IPS DF 6.9 (cell line): ENCODE measurements around the gene PDXK.

Experiments used
- DNase-seq: peaks from one replicate; pipeline ENCODE4 v3.0.0-alpha.2; 2013; ENCODE audit warnings: low read depth, low spot score
- H3K27ac ChIP-seq: one replicate; pipeline ENCODE4 v1.5.1; 2013; ENCODE audit warnings: low read length, control low read depth
- H3K27me3 ChIP-seq: 2 replicates; pipeline ENCODE4 v1.6.1; 2013; ENCODE audit warnings: mild to moderate bottlenecking, low read length; ENCODE audit not compliant: control insufficient read depth, insufficient read depth
- H3K36me3 ChIP-seq: 2 replicates; pipeline ENCODE4 v1.6.1; 2013; ENCODE audit warnings: low read length; ENCODE audit not compliant: control insufficient read depth, insufficient read depth
- H3K4me1 ChIP-seq: 2 replicates; pipeline ENCODE4 v1.6.1; 2013; ENCODE audit warnings: low read length; ENCODE audit not compliant: control insufficient read depth, insufficient read depth
- H3K4me3 ChIP-seq: 2 replicates; pipeline ENCODE4 v1.5.1; 2013; ENCODE audit warnings: mild to moderate bottlenecking, low read length
- H3K9me3 ChIP-seq: 2 replicates; pipeline ENCODE4 v1.6.1; 2013; ENCODE audit warnings: low read length, inconsistent platforms; ENCODE audit not compliant: control insufficient read depth, insufficient read depth
- WGBS: extraction: QIAGEN DNeasy Blood & Tissue Kit; methylation state at CpG from one replicate; pipeline ENCODE4 v1.1.7; 2013; ENCODE audit warnings: mixed read lengths, missing lambda C conversion rate; ENCODE audit not compliant: insufficient read length, insufficient coverage; 5-methylcytosine and 5-hydroxymethylcytosine counted together

PDXK gene

GRCh38 chr21:43774163-43774562 lies 55.2 kb downstream of the PDXK start:
- peaks cover 11% of the 10 kb centered on the region for H3K36me3 ChIP-seq
- DNase-seq, result no peak
- H3K27ac ChIP-seq, result no peak overlapping the region
- no peaks in the 10 kb centered on the region for H3K9me3 ChIP-seq
- H3K4me1 ChIP-seq, result peaks cover 4% of the 10 kb centered on the region
- WGBS, result no CpG with 5 or more reads among the region's 10 CpGs
- H3K27me3 ChIP-seq, result no peaks in the 10 kb centered on the region
- no peak overlapping the region for H3K4me3 ChIP-seq

DNA sequence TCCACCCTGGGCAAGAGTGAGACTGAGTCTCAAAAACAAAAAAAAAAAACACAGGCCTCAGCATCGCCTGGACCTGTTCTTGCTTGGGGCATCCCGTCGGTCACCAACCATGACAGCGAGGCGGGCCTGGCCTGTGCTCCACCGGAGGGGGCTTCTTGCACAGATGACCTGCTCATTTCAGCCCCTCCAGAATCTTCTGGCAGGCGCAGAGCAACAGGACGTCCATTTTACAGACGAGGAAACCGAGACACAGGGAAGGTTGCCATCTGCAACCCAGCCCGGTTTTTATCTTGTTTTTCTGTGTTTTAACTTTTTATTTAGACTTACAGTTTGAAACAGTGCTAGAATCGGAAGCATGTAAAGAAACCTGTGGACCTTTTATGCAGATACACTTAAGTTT lies 56.3 kb downstream of the PDXK start:
- Histone ChIP-seq H3K27ac (no peak overlapping the region), H3K4me1 (peaks cover 4% of the 10 kb centered on the region), H3K9me3 (no peaks in the 10 kb centered on the region), H3K27me3 (no peaks in the 10 kb centered on the region), H3K36me3 (peaks cover 11% of the 10 kb centered on the region), H3K4me3 (peak overlapping the region; percentile 94; the same call in 1 of the 2 replicates)
- DNase-seq, result no peak
- WGBS, result no CpG with 5 or more reads among the region's 12 CpGs

DNA sequence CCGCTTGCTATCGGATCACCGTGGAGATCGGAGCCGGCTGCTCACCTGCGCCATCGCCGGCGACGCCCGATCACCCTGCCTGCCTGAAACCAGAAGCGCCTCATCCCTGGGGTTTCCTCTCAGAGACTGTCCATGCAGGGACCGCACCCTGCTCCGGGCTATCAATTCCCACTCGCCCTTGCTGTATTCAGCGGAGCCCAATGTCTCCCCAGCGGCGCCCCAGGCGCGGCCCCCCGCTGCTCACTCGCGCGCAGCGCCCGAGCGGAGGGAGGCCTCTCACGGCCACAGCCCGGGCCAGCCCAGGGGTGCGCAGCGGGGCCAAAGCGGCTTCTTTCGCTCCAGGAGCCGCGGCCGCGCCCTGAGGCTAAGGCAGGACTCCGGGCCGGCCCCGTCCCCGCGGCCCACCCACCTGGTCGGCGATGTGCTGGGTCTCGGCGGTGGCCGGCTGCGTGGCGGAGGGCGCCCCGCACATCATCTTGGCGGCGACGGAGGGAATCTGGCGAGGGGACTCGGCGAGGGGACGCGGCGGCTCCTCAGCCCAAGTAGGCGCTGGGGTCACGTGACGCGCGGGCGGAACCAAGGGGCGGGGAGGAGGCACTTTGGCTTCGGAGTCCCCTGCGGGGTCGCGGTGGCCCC lies 57.0 kb downstream of the PDXK start, which contains the start of gene CSTB:
Gene CSTB, minus strand, starts transcription at position 514 of the 636 bp plus-strand sequence. Its CDS starts 39 bp downstream, at position 475.
- no peaks in the 10 kb centered on the region for H3K9me3 ChIP-seq
- no peaks in the 10 kb centered on the region for H3K27me3 ChIP-seq
- no peak within 1 kb of the TSS for H3K27ac ChIP-seq
- H3K4me3 ChIP-seq, result peak within 1 kb of the TSS; percentile 94
- H3K4me1 ChIP-seq, result peaks cover 4% of the 10 kb centered on the region
- no peak for DNase-seq
- no CpG with 5 or more reads among the region's 71 CpGs for WGBS
- peaks cover 11% of the 10 kb centered on the region for H3K36me3 ChIP-seq

DNA sequence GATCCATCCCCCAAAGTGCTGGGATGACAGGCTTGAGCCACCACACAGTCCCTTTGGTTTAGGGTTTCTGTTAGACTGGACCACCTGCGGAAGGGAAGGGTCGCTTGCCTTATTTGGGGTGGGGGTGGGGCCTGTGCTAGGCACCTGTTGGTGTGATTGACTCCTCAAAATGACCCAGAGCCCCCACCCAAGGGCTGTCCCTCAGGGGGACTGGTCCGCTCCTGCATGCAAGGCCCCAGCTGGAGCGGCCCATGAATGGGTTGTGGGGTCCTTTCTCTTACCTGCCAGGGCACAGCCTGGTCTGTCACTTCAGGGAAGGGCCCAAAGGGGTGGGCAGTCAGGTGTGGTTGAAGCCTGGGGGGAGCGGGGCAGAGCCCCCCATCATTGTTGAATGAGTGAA lies 59.0 kb downstream of the PDXK start:
- no peak for DNase-seq
- H3K27ac ChIP-seq, result no peak overlapping the region

DNA sequence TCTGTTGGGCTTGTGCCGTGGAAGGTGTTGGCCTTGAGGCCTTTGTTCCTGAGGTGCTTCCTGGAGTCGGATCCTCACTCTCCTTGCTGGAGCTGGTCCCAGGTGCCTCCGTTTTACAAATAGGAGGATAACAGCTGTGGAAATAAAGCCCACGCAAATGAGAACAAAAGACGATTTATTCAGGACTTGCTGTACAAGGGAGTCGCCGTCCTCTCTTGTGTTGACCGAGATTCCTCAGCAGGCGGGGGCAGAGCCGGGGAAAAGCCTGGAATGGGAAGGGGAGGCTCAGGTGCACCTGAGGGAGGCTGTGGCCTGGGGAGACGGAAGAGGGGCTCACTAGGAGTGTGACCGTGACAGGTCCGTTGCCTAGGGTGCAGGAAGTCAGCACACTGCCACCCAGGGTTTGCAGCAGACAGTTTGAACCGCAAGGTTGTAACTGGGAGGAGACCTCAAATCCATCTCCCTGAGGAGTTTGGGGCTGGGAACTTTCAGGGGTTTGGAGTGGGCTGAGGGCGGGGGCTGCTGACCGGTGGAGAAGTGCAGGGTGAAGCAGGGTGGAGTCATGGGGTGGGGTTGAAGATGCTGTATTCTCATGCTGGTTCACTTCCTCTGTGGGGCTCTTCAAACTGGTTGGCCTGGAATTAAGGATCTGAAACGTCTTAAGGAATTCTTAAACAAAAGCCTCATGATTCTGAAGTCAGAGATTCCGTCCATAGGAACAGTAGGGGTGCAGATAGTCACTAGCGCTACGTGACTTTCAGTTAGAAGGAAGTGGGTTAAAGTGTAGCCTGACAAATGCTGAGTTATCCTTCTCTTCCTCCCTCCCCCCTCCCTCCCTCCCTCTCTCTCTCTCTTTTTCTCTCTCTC lies 59.8 kb downstream of the PDXK start:
- no CpG with 5 or more reads among the region's 20 CpGs for WGBS
- H3K36me3 ChIP-seq, result peaks cover 5% of the 10 kb centered on the region; the same call in 1 of the 2 replicates
- H3K4me3 ChIP-seq, result no peak overlapping the region
- DNase-seq, result no peak
- H3K4me1 ChIP-seq, result peaks cover 2% of the 10 kb centered on the region; the same call in 1 of the 2 replicates
- H3K27me3 ChIP-seq, result no peaks in the 10 kb centered on the region
- H3K27ac ChIP-seq, result no peak overlapping the region
- H3K9me3 ChIP-seq, result no peaks in the 10 kb centered on the region

More for the DNA sequence above, 59.0 kb downstream of the PDXK start:
- no peaks in the 10 kb centered on the region for H3K27me3 ChIP-seq
- peaks cover 2% of the 10 kb centered on the region for H3K4me1 ChIP-seq
- H3K36me3 ChIP-seq, result peaks cover 11% of the 10 kb centered on the region
- no peak overlapping the region for H3K4me3 ChIP-seq
- no peaks in the 10 kb centered on the region for H3K9me3 ChIP-seq
- WGBS, result no CpG with 5 or more reads among the region's 5 CpGs

DNA sequence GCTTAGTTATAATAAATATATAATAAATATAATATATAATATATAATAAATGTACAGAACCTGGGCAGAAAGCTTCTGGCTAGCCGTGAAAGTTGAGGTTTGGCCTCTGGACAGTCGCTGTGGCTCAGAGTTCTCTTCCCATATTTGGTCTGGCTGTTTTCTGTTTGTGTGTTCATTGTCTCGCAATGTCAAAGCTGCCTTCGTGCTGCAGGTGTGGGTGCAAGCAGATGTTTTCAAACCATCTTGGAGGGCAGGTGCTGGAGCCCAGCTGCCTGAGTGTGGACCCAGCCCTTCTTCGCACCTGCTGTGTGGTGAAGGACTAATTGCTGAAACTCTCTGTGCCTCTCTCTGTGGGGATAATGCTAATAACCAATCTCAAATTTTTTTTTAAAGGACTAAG lies 60.7 kb downstream of the PDXK start:
- Histone ChIP-seq H3K9me3 (no peaks in the 10 kb centered on the region), H3K4me3 (no peak overlapping the region), H3K27me3 (no peaks in the 10 kb centered on the region), H3K4me1 (peaks cover 2% of the 10 kb centered on the region; the same call in 1 of the 2 replicates), H3K36me3 (no peaks in the 10 kb centered on the region), H3K27ac (no peak overlapping the region)
- DNase-seq, result no peak
- no CpG with 5 or more reads among the region's 5 CpGs for WGBS

GRCh38 chr21:43781846-43782245 lies 62.9 kb downstream of the PDXK start:
- Histone ChIP-seq H3K9me3 (no peaks in the 10 kb centered on the region), H3K36me3 (no peaks in the 10 kb centered on the region), H3K27ac (no peak overlapping the region), H3K27me3 (no peaks in the 10 kb centered on the region), H3K4me3 (no peak overlapping the region), H3K4me1 (no peaks in the 10 kb centered on the region)
- no CpG with 5 or more reads among the region's 6 CpGs for WGBS
- no peak for DNase-seq

GRCh38 chr21:43782431-43783097 lies 63.6 kb downstream of the PDXK start:
- H3K4me3 ChIP-seq, result no peak overlapping the region
- DNase-seq, result no peak
- no CpG with 5 or more reads among the region's 5 CpGs for WGBS

GRCh38 chr21:43783098-43783700 lies 64.3 kb downstream of the PDXK start:
- no peak for DNase-seq
- no CpG with 5 or more reads among the region's 17 CpGs for WGBS
- Histone ChIP-seq H3K36me3 (no peaks in the 10 kb centered on the region), H3K4me1 (no peaks in the 10 kb centered on the region), H3K4me3 (no peak overlapping the region), H3K9me3 (no peaks in the 10 kb centered on the region), H3K27me3 (no peaks in the 10 kb centered on the region), H3K27ac (no peak overlapping the region)

More at GRCh38 chr21:43782431-43783097, 63.6 kb downstream of the PDXK start:
- no peaks in the 10 kb centered on the region for H3K9me3 ChIP-seq
- H3K4me1 ChIP-seq, result no peaks in the 10 kb centered on the region
- no peak overlapping the region for H3K27ac ChIP-seq
- no peaks in the 10 kb centered on the region for H3K36me3 ChIP-seq
- no peaks in the 10 kb centered on the region for H3K27me3 ChIP-seq

DNA sequence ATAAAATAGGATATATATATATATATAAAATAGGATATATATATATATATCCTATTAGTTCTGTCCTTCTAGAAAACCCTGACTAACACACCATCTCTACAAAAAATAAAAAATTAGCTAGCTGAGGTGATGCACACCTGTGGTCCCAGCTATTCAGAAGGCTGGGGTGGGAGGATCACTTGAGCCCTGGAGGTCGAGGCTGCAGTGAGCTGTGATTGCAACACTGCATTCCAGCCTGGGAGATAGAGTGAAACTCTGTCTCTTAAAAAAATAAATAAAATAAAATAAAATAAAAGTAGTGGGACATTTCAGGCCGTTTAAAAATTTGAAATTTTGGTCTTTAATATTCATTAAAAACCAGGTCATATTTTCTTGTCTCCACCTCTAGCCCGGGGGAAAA lies 66.2 kb downstream of the PDXK start:
- no peaks in the 10 kb centered on the region for H3K27me3 ChIP-seq
- no CpG with 5 or more reads among the region's 3 CpGs for WGBS
- no peak overlapping the region for H3K27ac ChIP-seq
- no peak for DNase-seq
- H3K9me3 ChIP-seq, result no peaks in the 10 kb centered on the region
- H3K4me3 ChIP-seq, result no peak overlapping the region
- no peaks in the 10 kb centered on the region for H3K36me3 ChIP-seq
- H3K4me1 ChIP-seq, result no peaks in the 10 kb centered on the region
